Measurements from ENCODE around the gene POR. TPM values are rescaled to one million over a fixed set of nuclear protein-coding genes. Genes with fewer than 3 reads are reported as not detected.

The POR gene
- 10 to 100 TPM; 22.8 to 25.2 TPM for total RNA-seq

- no peaks in the 10 kb centered on the region for H3K9me3 Mint-ChIP-seq
Measured at GRCh38 chr7:75914655-75915415, at the start of gene POR. Gene POR, plus strand, starts transcription at chr7:75915155. Its CDS starts 38,847 bp downstream, at chr7:75954002.

GRCh38 chr7:75866114-75866488 is 48.9 kb upstream of the POR start:
- ChIA-PET CTCF (interaction anchor here (0.9 to 4.9 kb wide), 7 partner anchors 10 to 154 kb away, joined by 3 to 80 read pairs (median 6); no protein-coding TSS in a partner anchor), POLR2A (interaction anchor here (1.1 kb wide), 1 partner anchor 157 kb away, joined by 4 read pairs; no protein-coding TSS in a partner anchor)
- peaks cover 22% of the 10 kb centered on the region for H3K4me1 Mint-ChIP-seq (ENCODE audit: low read depth)
- peaks cover 8% of the 10 kb centered on the region for H3K27me3 Mint-ChIP-seq
- ATAC-seq (no peak), DNase-seq (no peak)
- H3K36me3 Mint-ChIP-seq (ENCODE audit: low read depth) = no peaks in the 10 kb centered on the region
- no peak for TF ChIP-seq CTCF (IDR thresholded peaks at IDR 0.05)
- H3K27ac Mint-ChIP-seq = no peak overlapping the region
- intact Hi-C loops (cut with micrococcal nuclease) = loop anchor here (2.0 to 10.0 kb wide), 2 partner anchors 49 to 155 kb away; partner anchors contain the start of gene POR
- no peak overlapping the region for H3K4me3 Mint-ChIP-seq
- H3K9me3 Mint-ChIP-seq = no peaks in the 10 kb centered on the region

More at GRCh38 chr7:75914655-75915415, at the start of gene POR:
- no peaks in the 10 kb centered on the region for H3K36me3 Mint-ChIP-seq (ENCODE audit: low read depth)
- H3K4me3 Mint-ChIP-seq = peak within 1 kb of the TSS; percentile 79
- intact Hi-C loops (cut with micrococcal nuclease) = loop anchor here (10.0 kb wide), 1 partner anchor 50 kb away; no protein-coding TSS in a partner anchor
- ATAC-seq = peak; percentile 94
- peak within 1 kb of the TSS; percentile 78 for H3K27ac Mint-ChIP-seq
- DNase-seq = peak; percentile 94
- H3K4me1 Mint-ChIP-seq (ENCODE audit: low read depth) = peaks cover 28% of the 10 kb centered on the region
- ChIA-PET CTCF (interaction anchor here (0.7 to 4.3 kb wide), 6 partner anchors 8 to 106 kb away, joined by 3 to 23 read pairs (median 4); no protein-coding TSS in a partner anchor), POLR2A (interaction anchor here (0.7 to 2.3 kb wide), 9 partner anchors 9 to 88 kb away, joined by 3 to 14 read pairs (median 3); no protein-coding TSS in a partner anchor)
- H3K27me3 Mint-ChIP-seq = no peaks in the 10 kb centered on the region
- TF ChIP-seq CTCF (IDR thresholded peaks at IDR 0.05) = no peak

- peak; percentile 70 for DNase-seq
- no peaks in the 10 kb centered on the region for H3K9me3 Mint-ChIP-seq
- TF ChIP-seq CTCF (IDR thresholded peaks at IDR 0.05) = peak; percentile 93
- no peak overlapping the region for H3K4me3 Mint-ChIP-seq
- H3K27me3 Mint-ChIP-seq = peaks cover 8% of the 10 kb centered on the region
- intact Hi-C loops (cut with micrococcal nuclease) = loop anchor here (2.0 to 10.0 kb wide), 2 partner anchors 48 to 154 kb away; partner anchors contain the start of gene POR
- peak; percentile 69 for ATAC-seq
- POLR2A ChIA-PET = interaction anchor here (0.7 to 1.1 kb wide), 2 partner anchors 13 to 157 kb away, joined by 3 to 4 read pairs; no protein-coding TSS in a partner anchor
- no peaks in the 10 kb centered on the region for H3K36me3 Mint-ChIP-seq (ENCODE audit: low read depth)
- H3K4me1 Mint-ChIP-seq (ENCODE audit: low read depth) = peaks cover 22% of the 10 kb centered on the region
- no peak overlapping the region for H3K27ac Mint-ChIP-seq
- CTCF ChIA-PET = interaction anchor here (0.7 to 4.9 kb wide), 12 partner anchors 10 to 153 kb away, joined by 3 to 80 read pairs (median 4); no protein-coding TSS in a partner anchor
Measured at GRCh38 chr7:75866489-75867389, 48.2 kb upstream of the POR start.

GRCh38 chr7:75867390-75867717 is 47.6 kb upstream of the POR start:
- no peak for TF ChIP-seq CTCF (IDR thresholded peaks at IDR 0.05)
- Mint-ChIP-seq H3K4me3 (no peak overlapping the region), H3K36me3 (ENCODE audit: low read depth) (no peaks in the 10 kb centered on the region), H3K27me3 (peaks cover 8% of the 10 kb centered on the region), H3K27ac (no peak overlapping the region), H3K9me3 (no peaks in the 10 kb centered on the region), H3K4me1 (ENCODE audit: low read depth) (peaks cover 25% of the 10 kb centered on the region)
- CTCF ChIA-PET = interaction anchor here (1.0 to 4.9 kb wide), 4 partner anchors 62 to 153 kb away, joined by 3 to 80 read pairs (median 3); no protein-coding TSS in a partner anchor
- DNase-seq (no peak), ATAC-seq (no peak)
- intact Hi-C loops (cut with micrococcal nuclease) = loop anchor here (2.0 to 10.0 kb wide), 2 partner anchors 47 to 153 kb away; partner anchors contain the start of gene POR
- POLR2A ChIA-PET = no interaction called here

Data from activated CD8-positive, alpha-beta T cell treated with anti-CD3 and anti-CD28 coated beads for 36 hours (primary cell).